Measurements from ENCODE around the gene B3GNT5.

DNA sequence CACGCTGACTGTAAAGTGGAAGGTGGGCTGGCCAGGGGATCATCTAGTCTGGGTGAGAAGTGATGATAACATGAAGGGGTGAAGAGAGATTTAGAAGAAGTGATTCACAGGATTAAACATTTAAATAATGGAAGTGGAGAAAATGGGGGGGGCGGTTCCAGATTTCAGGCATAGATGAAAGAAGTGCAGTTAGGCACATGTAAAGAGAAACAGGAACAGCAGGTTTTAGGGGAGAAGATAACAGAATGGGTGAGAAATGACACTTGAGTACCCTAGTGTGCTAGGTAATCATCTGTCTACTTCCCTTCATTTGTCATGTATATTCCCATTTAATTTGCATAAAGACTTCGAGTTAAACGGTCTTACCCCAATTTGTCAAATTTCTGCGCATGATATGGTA, 15.3 kb downstream of the B3GNT5 start:
- TF ChIP-seq FOXM1 (IDR thresholded peaks at IDR 0.05; ENCODE audit: borderline replicate concordance, low read depth) (no peak), ZBTB7A (IDR thresholded peaks at IDR 0.05; ENCODE audit: low read depth) (no peak), RAD21 (IDR thresholded peaks at IDR 0.05; ENCODE audit: low read depth) (no peak), EGR1 (IDR thresholded peaks at IDR 0.05) (no peak), TAF1 (IDR thresholded peaks at IDR 0.05; ENCODE audit: low read depth) (no peak)
- TF ChIP-seq, protein P1, sequence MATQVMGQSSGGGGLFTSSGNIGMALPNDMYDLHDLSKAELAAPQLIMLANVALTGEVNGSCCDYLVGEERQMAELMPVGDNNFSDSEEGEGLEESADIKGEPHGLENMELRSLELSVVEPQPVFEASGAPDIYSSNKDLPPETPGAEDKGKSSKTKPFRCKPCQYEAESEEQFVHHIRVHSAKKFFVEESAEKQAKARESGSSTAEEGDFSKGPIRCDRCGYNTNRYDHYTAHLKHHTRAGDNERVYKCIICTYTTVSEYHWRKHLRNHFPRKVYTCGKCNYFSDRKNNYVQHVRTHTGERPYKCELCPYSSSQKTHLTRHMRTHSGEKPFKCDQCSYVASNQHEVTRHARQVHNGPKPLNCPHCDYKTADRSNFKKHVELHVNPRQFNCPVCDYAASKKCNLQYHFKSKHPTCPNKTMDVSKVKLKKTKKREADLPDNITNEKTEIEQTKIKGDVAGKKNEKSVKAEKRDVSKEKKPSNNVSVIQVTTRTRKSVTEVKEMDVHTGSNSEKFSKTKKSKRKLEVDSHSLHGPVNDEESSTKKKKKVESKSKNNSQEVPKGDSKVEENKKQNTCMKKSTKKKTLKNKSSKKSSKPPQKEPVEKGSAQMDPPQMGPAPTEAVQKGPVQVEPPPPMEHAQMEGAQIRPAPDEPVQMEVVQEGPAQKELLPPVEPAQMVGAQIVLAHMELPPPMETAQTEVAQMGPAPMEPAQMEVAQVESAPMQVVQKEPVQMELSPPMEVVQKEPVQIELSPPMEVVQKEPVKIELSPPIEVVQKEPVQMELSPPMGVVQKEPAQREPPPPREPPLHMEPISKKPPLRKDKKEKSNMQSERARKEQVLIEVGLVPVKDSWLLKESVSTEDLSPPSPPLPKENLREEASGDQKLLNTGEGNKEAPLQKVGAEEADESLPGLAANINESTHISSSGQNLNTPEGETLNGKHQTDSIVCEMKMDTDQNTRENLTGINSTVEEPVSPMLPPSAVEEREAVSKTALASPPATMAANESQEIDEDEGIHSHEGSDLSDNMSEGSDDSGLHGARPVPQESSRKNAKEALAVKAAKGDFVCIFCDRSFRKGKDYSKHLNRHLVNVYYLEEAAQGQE (IDR thresholded peaks at IDR 0.05; ENCODE audit: low read depth): no peak

All from Ishikawa (cell line).